Stimulated activated CD8-positive, alpha-beta memory T cell treated with anti-CD3 and anti-CD28 coated beads, Interleukin-2, amount 100 ng/mL, for 1 hour (primary cell): ENCODE data around the gene TRAP1.
"Not testable (repeated sequence)": the region's sequence is repeated elsewhere in the genome, so short reads cannot be mapped to it uniquely, and the experiment has no call there.

ENCODE experiments used
- DNase-seq, 2 donors: peaks; one replicate each; pipeline ENCODE4 v3.0.0-alpha.2; 2020; ENCODE audit warnings: low read depth in 2 of 2

The TRAP1 gene

GRCh38 chr16:3612510-3613466 lies 104.5 kb downstream of the TRAP1 start:
- no peak for DNase-seq

GRCh38 chr16:3611146-3611975 lies 106.0 kb downstream of the TRAP1 start, which contains the start of gene SLX4:
SLX4 (minus strand) TSS chr16:3611606; CDS start chr16:3608964, 2,642 bp downstream.
- DNase-seq: peak; percentile 81 to 84

GRCh38 chr16:3610698-3611145 lies 106.6 kb downstream of the TRAP1 start:
- DNase-seq: no peak

- no peak for DNase-seq
Measured at GRCh38 chr16:3609895-3610697, 107.2 kb downstream of the TRAP1 start.

GRCh38 chr16:3608976-3609375 lies 108.3 kb downstream of the TRAP1 start:
- not testable (repeated sequence) for DNase-seq

- no peak for DNase-seq
Measured at GRCh38 chr16:3608069-3608468, 109.3 kb downstream of the TRAP1 start.
